PFSK-1 (cell line): ENCODE data around the gene PCSK5.

Source experiments
- FOXP2 ChIP-seq: optimal IDR thresholded peaks from 2 replicates; pipeline ENCODE3; 2011; ENCODE audit warnings: borderline replicate concordance, control low read depth, inconsistent platforms; ENCODE audit not compliant: insufficient read depth; ENCODE audit errors: extremely low read length, extremely low read depth
- POLR2AphosphoS5 ChIP-seq: IDR thresholded peaks from 2 replicates; pipeline ENCODE4 v1.6.1; 2012; ENCODE audit warnings: low read depth, mild to moderate bottlenecking, control low read depth, low read length, moderate library complexity
- REST ChIP-seq, 2 experiments: IDR thresholded peaks; 2 replicates each; pipeline versions ENCODE4 v1.6.1 to v1.8.0; 2011 to 2012; ENCODE audit warnings: low read depth in 2 of 2, low read length in 2 of 2, control low read depth in 1 of 2, inconsistent platforms in 1 of 2, mild to moderate bottlenecking in 1 of 2, moderate library complexity in 1 of 2; ENCODE audit not compliant: insufficient read depth in 1 of 2
- SIN3A ChIP-seq: IDR thresholded peaks from 2 replicates; pipeline ENCODE4 v1.6.1; 2012; ENCODE audit warnings: mild to moderate bottlenecking, low read length, moderate library complexity, borderline replicate concordance; ENCODE audit not compliant: insufficient read depth
- TAF1 ChIP-seq: IDR thresholded peaks from 2 replicates; pipeline ENCODE4 v1.6.1; 2012; ENCODE audit warnings: low read length, control low read depth, borderline replicate concordance; ENCODE audit not compliant: insufficient read depth

Gene PCSK5

DNA sequence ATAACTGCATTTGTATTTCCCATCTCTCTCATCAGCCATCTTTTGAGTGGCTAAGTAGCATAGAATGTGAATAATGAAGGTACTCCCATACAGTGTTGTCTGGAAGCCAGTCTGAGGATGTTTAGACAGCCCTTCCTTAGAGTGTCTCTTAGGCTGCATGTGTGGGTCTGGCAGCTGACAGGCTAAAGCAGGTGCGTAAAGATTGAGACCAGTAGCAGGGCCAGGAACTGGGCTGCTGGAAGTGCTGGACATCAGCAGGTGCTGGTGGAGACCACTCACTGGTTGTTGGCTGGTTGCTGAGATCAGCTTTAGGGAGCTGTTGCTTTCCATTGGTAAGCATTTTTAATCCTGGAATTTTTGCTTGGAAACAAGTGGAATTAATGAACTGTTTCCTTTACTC lies 197.5 kb downstream of the PCSK5 start:
- TF ChIP-seq TAF1 (no peak), REST (IDR thresholded peaks at IDR 0.05; ENCODE audit: insufficient read depth in 1 of 2, low read depth in 2 of 2, low read length in 2 of 2) (no peak), SIN3A (no peak), FOXP2 (no peak), POLR2AphosphoS5 (no peak)

DNA sequence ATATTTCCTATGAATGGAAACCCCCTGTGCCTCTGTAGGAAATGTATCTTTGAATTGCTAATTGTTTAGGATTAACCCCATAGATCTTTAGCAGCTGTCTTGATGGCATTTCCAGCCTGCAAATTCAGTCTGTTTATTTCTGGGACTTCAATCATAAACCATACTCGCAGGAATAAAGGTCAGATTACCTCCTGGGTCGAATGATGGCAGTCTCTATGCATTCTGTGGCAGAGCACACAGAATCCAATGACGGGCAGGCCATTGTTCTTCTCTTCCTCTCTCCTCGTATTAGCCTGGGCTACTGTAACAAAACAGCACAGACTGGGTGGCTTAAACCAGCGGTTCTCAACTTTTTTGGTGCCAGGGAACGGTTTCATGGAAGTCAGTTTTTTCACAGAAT lies 199.9 kb downstream of the PCSK5 start:
- TF ChIP-seq SIN3A (no peak), POLR2AphosphoS5 (no peak), TAF1 (no peak), REST (IDR thresholded peaks at IDR 0.05; ENCODE audit: insufficient read depth in 1 of 2, low read depth in 2 of 2, low read length in 2 of 2) (no peak), FOXP2 (no peak)

- TF ChIP-seq SIN3A (no peak), POLR2AphosphoS5 (no peak), REST (IDR thresholded peaks at IDR 0.05; ENCODE audit: insufficient read depth in 1 of 2, low read depth in 2 of 2, low read length in 2 of 2) (no peak), TAF1 (no peak), FOXP2 (no peak)
These were observed 200.4 kb downstream of the PCSK5 start for GRCh38 chr9:76090909-76091308.

DNA sequence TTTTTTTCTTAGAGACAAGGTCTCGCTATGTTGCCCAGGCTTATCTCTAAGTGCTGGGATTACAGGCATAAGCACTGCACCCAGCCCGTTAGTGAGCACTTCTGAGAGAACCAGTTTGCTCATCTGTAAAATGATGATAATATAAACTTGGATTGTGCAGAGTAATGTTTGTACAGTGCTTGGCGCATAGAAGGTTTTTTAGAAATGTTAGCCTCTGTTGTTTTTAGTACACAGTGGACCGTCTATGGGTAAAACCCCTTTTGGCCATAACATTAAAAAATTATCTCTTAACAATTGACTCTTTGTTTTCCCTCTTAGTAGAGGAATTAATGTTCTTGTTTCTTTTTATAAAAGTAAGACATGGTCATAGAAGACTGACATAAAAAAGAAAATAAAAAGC lies 202.1 kb downstream of the PCSK5 start:
- TF ChIP-seq FOXP2 (no peak), SIN3A (no peak), POLR2AphosphoS5 (no peak), REST (IDR thresholded peaks at IDR 0.05; ENCODE audit: insufficient read depth in 1 of 2, low read depth in 2 of 2, low read length in 2 of 2) (no peak), TAF1 (no peak)

DNA sequence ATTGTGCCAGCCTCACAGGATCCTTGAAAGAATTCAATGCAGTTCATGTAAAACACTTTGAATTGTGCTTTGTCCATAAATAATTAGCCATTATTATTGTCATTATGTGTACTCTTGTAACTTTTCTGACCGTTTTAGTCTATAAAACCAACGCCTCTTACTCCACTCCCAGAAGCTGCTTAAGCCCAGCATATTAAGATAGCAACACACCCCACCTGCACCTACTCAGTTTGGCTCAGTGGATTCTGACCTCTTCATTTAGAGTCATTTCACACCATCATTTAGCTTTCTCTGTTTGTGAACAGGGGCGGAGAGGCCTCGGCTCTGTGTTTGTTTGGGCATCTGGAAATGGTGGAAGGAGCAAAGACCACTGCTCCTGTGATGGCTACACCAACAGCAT lies 205.1 kb downstream of the PCSK5 start:
- no peak for TF ChIP-seq SIN3A
- TF ChIP-seq TAF1: no peak
- no peak for TF ChIP-seq REST (IDR thresholded peaks at IDR 0.05; ENCODE audit: insufficient read depth in 1 of 2, low read depth in 2 of 2, low read length in 2 of 2)
- TF ChIP-seq POLR2AphosphoS5: no peak
